Ishikawa (cell line): ENCODE data around the gene SKI.

Experiments used
- CEBPB ChIP-seq: IDR thresholded peaks from 2 replicates; pipeline ENCODE4 v1.6.1; 2012
- CREB1 ChIP-seq: IDR thresholded peaks from 2 replicates; pipeline ENCODE4 v1.6.1; 2012; ENCODE audit warnings: low read depth
- EGR1 ChIP-seq: IDR thresholded peaks from 2 replicates; pipeline ENCODE4 v1.6.1; 2012
- EP300 ChIP-seq: IDR thresholded peaks from 2 replicates; pipeline ENCODE4 v1.6.1; 2012; ENCODE audit warnings: borderline replicate concordance
- FOXM1 ChIP-seq: IDR thresholded peaks from 2 replicates; pipeline ENCODE4 v1.6.1; 2012; ENCODE audit warnings: low read depth, borderline replicate concordance
- NFIC ChIP-seq: IDR thresholded peaks from 2 replicates; pipeline ENCODE4 v1.6.1; 2012
- RAD21 ChIP-seq: IDR thresholded peaks from 2 replicates; pipeline ENCODE4 v1.6.1; 2012; ENCODE audit warnings: low read depth
- TAF1 ChIP-seq: IDR thresholded peaks from 2 replicates; pipeline ENCODE4 v1.6.1; 2012; ENCODE audit warnings: low read depth, mild to moderate bottlenecking
- TCF12 ChIP-seq: IDR thresholded peaks from 2 replicates; pipeline ENCODE4 v1.6.1; 2012; ENCODE audit warnings: low read depth
- TEAD4 ChIP-seq: IDR thresholded peaks from 2 replicates; pipeline ENCODE4 v1.6.1; 2012
- USF1 ChIP-seq: IDR thresholded peaks from 2 replicates; pipeline ENCODE4 v1.6.1; 2012
- YY1 ChIP-seq: IDR thresholded peaks from 2 replicates; pipeline ENCODE4 v1.6.1; 2012; ENCODE audit warnings: low read depth
- ZBTB7A ChIP-seq: IDR thresholded peaks from 2 replicates; pipeline ENCODE4 v1.6.1; 2012; ENCODE audit warnings: low read depth
- TF ChIP-seq, protein P1 (sequence below): IDR thresholded peaks from 2 replicates; pipeline ENCODE4 v1.6.1; 2012
- TF ChIP-seq, protein P2 (sequence below): IDR thresholded peaks from 2 replicates; pipeline ENCODE4 v1.6.1; 2012; ENCODE audit warnings: low read depth, mild to moderate bottlenecking

The SKI gene

GRCh38 chr1:2213576-2214505 lies 14.3 kb upstream of the SKI start:
- TF ChIP-seq ZBTB7A, result no peak

DNA sequence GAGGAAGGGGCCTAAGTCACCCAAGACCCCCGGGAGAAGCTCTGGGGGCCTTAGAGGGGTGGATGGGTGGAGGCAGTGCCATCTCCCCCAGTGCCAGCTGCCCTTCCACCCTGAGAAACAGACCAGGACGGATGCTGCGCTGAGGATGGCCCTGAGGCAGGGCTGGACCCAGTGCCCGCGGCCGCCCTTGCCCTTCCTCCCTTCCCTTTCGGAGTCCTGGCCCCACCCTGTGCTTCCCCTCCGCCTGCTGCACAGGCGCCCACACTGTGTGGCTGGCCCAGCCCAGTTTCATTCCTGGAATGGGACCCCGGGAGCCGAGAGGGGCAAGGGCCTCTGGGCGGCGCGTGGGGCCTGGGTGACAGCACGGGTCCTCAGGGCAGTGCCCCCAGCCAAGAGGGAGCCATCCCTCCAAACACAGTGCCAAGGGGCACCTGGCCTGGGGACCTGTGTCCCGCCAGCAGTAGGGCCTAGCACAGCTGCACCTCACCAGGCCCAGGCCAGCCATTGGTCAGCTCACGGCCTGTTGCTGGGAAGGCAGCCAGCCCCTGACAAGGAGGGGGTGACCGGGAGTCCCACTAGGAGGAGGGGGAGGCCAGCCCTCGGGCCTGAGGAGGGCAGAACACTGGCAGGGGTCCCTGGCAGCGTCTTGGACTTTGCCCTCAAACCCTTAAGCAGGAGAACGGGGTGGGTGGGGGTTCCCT lies 13.4 kb upstream of the SKI start:
- TF ChIP-seq YY1, result no peak
- TF ChIP-seq EGR1, result no peak
- no peak for TF ChIP-seq RAD21
- TF ChIP-seq CREB1, result no peak

DNA sequence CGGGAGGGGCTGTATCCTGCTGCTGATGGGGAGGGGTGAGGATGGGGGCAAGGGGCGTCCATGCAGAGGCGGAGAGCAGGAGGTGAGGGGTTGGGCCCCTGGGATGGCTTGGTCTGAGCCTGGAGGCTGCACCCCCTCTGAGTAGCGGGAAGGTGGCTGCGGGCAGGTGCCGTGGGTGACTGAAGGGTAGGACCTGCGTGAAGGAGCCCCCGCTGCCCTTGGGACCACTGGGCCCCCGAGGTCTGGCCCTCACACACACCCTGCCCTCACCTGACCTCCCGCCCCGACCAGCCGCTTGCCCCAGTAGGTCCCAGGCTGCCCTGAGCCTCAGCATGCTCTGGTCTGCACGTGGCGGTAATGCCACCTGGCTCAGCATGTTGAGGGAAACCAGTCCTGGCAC lies 12.8 kb upstream of the SKI start:
- TF ChIP-seq ZBTB7A (no peak), CEBPB (no peak)

GRCh38 chr1:2215909-2216766 lies 12.0 kb upstream of the SKI start:
- no peak for TF ChIP-seq TAF1
- TF ChIP-seq TEAD4, result no peak
- TF ChIP-seq EGR1, result no peak
- no peak for TF ChIP-seq CEBPB
- no peak for TF ChIP-seq NFIC
- no peak for TF ChIP-seq TCF12
- TF ChIP-seq FOXM1, result no peak
- TF ChIP-seq, protein P1, sequence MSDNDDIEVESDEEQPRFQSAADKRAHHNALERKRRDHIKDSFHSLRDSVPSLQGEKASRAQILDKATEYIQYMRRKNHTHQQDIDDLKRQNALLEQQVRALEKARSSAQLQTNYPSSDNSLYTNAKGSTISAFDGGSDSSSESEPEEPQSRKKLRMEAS, result no peak
- no peak for TF ChIP-seq CREB1
- TF ChIP-seq ZBTB7A, result no peak
- no peak for TF ChIP-seq EP300
- TF ChIP-seq USF1, result no peak
- no peak for TF ChIP-seq RAD21
- TF ChIP-seq, protein P2, sequence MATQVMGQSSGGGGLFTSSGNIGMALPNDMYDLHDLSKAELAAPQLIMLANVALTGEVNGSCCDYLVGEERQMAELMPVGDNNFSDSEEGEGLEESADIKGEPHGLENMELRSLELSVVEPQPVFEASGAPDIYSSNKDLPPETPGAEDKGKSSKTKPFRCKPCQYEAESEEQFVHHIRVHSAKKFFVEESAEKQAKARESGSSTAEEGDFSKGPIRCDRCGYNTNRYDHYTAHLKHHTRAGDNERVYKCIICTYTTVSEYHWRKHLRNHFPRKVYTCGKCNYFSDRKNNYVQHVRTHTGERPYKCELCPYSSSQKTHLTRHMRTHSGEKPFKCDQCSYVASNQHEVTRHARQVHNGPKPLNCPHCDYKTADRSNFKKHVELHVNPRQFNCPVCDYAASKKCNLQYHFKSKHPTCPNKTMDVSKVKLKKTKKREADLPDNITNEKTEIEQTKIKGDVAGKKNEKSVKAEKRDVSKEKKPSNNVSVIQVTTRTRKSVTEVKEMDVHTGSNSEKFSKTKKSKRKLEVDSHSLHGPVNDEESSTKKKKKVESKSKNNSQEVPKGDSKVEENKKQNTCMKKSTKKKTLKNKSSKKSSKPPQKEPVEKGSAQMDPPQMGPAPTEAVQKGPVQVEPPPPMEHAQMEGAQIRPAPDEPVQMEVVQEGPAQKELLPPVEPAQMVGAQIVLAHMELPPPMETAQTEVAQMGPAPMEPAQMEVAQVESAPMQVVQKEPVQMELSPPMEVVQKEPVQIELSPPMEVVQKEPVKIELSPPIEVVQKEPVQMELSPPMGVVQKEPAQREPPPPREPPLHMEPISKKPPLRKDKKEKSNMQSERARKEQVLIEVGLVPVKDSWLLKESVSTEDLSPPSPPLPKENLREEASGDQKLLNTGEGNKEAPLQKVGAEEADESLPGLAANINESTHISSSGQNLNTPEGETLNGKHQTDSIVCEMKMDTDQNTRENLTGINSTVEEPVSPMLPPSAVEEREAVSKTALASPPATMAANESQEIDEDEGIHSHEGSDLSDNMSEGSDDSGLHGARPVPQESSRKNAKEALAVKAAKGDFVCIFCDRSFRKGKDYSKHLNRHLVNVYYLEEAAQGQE, result no peak
- TF ChIP-seq YY1, result no peak

GRCh38 chr1:2216767-2217058 lies 11.4 kb upstream of the SKI start:
- no peak for TF ChIP-seq CEBPB
- no peak for TF ChIP-seq EP300
- TF ChIP-seq YY1, result no peak
- no peak for TF ChIP-seq EGR1
- no peak for TF ChIP-seq TCF12

DNA sequence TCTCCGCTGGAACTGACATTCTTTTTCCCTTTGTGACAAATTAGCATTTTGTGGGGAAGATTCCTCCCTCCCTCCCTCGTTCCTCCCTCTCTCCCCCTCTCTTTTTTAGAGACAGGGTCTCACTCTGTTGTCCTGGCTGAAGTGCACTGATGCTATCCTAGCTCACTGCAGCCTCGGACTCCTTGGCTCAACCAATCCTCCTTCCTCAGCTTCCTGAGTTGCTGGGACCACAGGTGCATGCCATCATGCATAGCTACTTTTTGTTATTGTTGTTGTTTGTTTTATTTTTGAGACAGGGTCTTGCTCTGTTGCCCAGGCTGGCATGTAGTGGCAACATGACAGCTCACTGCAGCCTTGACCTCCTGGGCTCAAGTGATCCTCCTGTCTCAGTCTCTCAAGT lies 6.8 kb upstream of the SKI start:
- TF ChIP-seq ZBTB7A (no peak), TCF12 (no peak), RAD21 (no peak), EGR1 (no peak), CEBPB (no peak), EP300 (no peak), TEAD4 (no peak), USF1 (no peak), FOXM1 (no peak), YY1 (no peak), TAF1 (no peak), NFIC (no peak), CREB1 (no peak)
- TF ChIP-seq, protein P1, result no peak
- TF ChIP-seq, protein P2, result no peak
